Nephron (organoid): ENCODE results near the gene ZPBP2.

Source experiments
- H3K27ac Mint-ChIP-seq, 3 experiments: 2 replicates each; pipeline ENCODE4 v1.8.0; 2020; ENCODE audit warnings: mixed read lengths in 3 of 3, mild to moderate bottlenecking in 2 of 3, moderate library complexity in 1 of 3
- H3K27me3 Mint-ChIP-seq: 2 replicates; pipeline ENCODE4 v1.8.0; 2021; ENCODE audit warnings: low read depth, mild to moderate bottlenecking, moderate library complexity, mixed read lengths
- H3K36me3 Mint-ChIP-seq: 2 replicates; pipeline ENCODE4 v1.8.0; 2020; ENCODE audit warnings: low read depth, mixed read lengths
- H3K4me1 Mint-ChIP-seq: 2 replicates; pipeline ENCODE4 v1.8.0; 2020; ENCODE audit warnings: mixed read lengths
- H3K4me3 Mint-ChIP-seq, 3 experiments: 2 replicates each; pipeline ENCODE4 v1.8.0; 2020; ENCODE audit warnings: mild to moderate bottlenecking in 3 of 3, mixed read lengths in 3 of 3, moderate library complexity in 2 of 3
- H3K9me3 Mint-ChIP-seq: 2 replicates; pipeline ENCODE4 v1.8.0; 2020; ENCODE audit warnings: mixed read lengths
- TF ChIP-seq, protein P1 (sequence below), 3 experiments: fragments of 200-600 bp; sonication (generic); IDR thresholded peaks; one replicate each; pipeline ENCODE4 v1.5.0; 2021; ENCODE audit warnings: antibody characterized with exemption in 3 of 3; ENCODE audit not compliant: unreplicated experiment in 3 of 3

Gene ZPBP2

DNA sequence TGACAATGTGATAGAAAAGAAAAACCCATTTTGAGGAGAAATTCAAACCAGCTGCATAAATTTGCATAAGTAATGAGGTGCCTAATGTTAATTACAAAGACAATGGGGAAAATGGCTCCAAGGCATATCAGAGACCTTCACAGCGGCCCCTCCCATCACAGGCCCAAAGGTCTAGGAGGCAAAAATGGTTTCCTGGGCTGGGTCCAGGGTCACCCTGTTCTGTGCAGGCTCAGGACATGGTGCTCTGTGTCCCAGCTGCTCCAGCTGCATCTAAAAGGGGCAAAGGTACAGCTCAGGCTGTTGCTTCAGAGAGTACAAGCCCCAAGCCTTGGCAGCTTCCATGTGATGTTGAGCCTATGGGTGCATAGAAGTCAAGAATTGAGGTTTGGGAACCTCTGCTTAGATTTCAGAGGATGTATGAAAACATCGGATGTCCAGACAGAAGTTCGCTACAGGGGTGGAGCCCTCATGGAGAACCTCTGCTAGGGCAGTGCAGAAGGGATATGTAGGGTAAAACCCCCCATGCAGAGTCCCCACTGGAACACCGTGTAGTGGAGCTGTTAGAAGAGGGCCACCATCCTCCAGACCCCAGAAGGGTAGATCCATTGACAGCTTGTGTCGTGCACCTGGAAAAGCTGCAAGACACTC lies 44.5 kb upstream of the ZPBP2 start:
- H3K9me3 Mint-ChIP-seq = peaks cover 29% of the 10 kb centered on the region
- H3K27ac Mint-ChIP-seq = no peak overlapping the region
- H3K4me3 Mint-ChIP-seq = no peak overlapping the region
- TF ChIP-seq, protein P1, sequence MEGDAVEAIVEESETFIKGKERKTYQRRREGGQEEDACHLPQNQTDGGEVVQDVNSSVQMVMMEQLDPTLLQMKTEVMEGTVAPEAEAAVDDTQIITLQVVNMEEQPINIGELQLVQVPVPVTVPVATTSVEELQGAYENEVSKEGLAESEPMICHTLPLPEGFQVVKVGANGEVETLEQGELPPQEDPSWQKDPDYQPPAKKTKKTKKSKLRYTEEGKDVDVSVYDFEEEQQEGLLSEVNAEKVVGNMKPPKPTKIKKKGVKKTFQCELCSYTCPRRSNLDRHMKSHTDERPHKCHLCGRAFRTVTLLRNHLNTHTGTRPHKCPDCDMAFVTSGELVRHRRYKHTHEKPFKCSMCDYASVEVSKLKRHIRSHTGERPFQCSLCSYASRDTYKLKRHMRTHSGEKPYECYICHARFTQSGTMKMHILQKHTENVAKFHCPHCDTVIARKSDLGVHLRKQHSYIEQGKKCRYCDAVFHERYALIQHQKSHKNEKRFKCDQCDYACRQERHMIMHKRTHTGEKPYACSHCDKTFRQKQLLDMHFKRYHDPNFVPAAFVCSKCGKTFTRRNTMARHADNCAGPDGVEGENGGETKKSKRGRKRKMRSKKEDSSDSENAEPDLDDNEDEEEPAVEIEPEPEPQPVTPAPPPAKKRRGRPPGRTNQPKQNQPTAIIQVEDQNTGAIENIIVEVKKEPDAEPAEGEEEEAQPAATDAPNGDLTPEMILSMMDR (IDR thresholded peaks at IDR 0.05; ENCODE audit: unreplicated experiment in 3 of 3) = no peak
- peaks cover 6% of the 10 kb centered on the region for H3K36me3 Mint-ChIP-seq
- H3K27me3 Mint-ChIP-seq = peaks cover 26% of the 10 kb centered on the region
- H3K4me1 Mint-ChIP-seq = no peaks in the 10 kb centered on the region

DNA sequence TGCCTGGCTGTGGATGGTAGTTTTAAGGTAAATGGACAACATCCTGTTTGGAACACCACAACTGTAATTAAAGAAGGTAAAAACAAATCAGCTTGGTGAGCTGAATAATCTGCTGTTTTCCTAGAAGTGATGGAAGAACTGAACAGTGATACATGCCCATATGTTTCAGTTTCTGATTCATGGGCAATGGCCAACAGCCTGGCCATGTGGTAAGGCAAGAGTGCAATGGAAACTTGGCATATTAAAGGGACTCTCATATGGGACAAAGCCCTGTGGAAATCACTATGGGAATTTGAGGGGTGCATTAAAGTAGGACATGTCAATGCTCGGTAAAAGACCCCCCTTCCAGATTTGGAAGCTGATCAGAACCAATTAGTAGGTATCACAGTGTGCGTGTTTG lies 41.7 kb upstream of the ZPBP2 start:
- Mint-ChIP-seq H3K27me3 (peaks cover 26% of the 10 kb centered on the region), H3K4me3 (no peak overlapping the region), H3K4me1 (no peaks in the 10 kb centered on the region), H3K36me3 (peaks cover 6% of the 10 kb centered on the region), H3K9me3 (peaks cover 27% of the 10 kb centered on the region), H3K27ac (no peak overlapping the region)
- TF ChIP-seq, protein P1 (IDR thresholded peaks at IDR 0.05; ENCODE audit: unreplicated experiment in 3 of 3) = no peak

DNA sequence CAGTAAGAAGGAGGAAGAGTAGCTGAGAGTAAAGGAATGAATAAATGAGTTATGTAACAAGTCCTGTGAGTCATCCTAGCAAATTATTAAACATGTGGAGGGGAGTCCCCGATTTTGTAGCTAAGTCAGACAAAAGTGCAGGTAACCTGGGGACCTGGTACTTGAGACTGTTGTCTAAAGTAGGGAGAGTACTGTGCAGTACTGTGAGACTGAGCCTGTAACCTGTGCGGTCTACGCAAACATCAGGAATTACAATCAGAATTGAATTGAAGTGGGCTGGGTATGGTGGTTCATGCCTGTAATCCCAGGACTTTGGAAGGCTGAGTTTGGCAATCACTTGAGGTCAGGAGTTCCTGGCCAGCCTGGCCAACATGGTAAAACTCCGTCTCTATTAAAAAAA lies 39.6 kb upstream of the ZPBP2 start:
- peaks cover 24% of the 10 kb centered on the region for H3K27me3 Mint-ChIP-seq
- no peaks in the 10 kb centered on the region for H3K4me1 Mint-ChIP-seq
- TF ChIP-seq, protein P1 (IDR thresholded peaks at IDR 0.05; ENCODE audit: unreplicated experiment in 3 of 3) = no peak
- no peaks in the 10 kb centered on the region for H3K36me3 Mint-ChIP-seq
- peaks cover 20% of the 10 kb centered on the region for H3K9me3 Mint-ChIP-seq
- no peak overlapping the region for H3K4me3 Mint-ChIP-seq
- H3K27ac Mint-ChIP-seq = no peak overlapping the region

DNA sequence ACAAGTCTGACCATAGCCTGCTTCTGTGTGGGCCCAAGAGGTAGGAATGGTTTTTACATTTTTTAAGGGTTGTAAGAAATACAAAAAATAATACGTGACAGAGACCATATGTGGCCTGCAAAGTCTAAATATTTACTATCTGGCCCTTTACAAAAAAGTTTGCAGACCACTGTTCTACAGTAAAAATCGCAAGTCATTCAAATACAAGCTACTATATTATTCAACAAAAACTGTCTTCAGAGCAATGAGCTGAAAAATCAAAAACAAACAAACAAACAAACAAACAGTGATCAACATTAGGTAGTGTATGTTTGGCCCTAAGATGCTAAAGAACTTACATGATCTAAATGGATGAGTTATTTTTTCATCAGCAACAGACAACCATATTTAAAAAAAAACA lies 36.4 kb upstream of the ZPBP2 start:
- Mint-ChIP-seq H3K4me3 (no peak overlapping the region), H3K36me3 (no peaks in the 10 kb centered on the region), H3K27me3 (peaks cover 13% of the 10 kb centered on the region), H3K27ac (no peak overlapping the region), H3K4me1 (no peaks in the 10 kb centered on the region), H3K9me3 (peaks cover 15% of the 10 kb centered on the region)
- TF ChIP-seq, protein P1 (IDR thresholded peaks at IDR 0.05; ENCODE audit: unreplicated experiment in 3 of 3) = no peak

DNA sequence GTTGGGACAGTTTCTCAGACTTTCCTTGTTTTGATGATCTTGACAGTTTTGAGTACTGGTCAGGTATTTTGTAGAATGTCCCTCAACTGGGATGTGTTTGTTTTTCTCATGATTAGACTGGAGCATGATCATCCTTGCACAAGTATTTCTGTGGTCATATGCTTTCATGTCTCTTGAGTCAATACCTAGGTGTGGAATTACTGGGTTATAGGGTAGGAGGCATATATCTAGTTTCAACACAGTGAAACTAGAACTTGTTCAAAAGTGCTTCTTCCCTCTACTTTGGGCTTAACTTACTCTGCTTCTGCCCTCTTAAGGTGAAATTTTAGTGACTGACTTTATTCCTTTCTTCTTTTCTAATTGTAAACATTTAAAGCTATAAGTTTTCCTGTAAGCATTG lies 34.0 kb upstream of the ZPBP2 start:
- TF ChIP-seq, protein P1 (IDR thresholded peaks at IDR 0.05; ENCODE audit: unreplicated experiment in 3 of 3) = no peak
- Mint-ChIP-seq H3K27ac (no peak overlapping the region), H3K36me3 (no peaks in the 10 kb centered on the region), H3K4me1 (no peaks in the 10 kb centered on the region), H3K27me3 (peaks cover 13% of the 10 kb centered on the region), H3K9me3 (peaks cover 30% of the 10 kb centered on the region), H3K4me3 (no peak overlapping the region)
